Colonic mucosa (tissue), 4 donors: ENCODE data around the gene PCGF1. TPM values are rescaled to one million over a fixed set of nuclear protein-coding genes. Genes with fewer than 3 reads are reported as not detected.

Source experiments
- DNase-seq: peaks from one replicate; pipeline ENCODE4 v3.0.0-alpha.2; 2020
- H3K27ac ChIP-seq: fragments of 200-600 bp; one replicate; pipeline ENCODE4 v1.8.0; 2021
- H3K27me3 ChIP-seq: fragments of 200-600 bp; one replicate; pipeline ENCODE4 v1.8.0; 2021
- H3K36me3 ChIP-seq: fragments of 200-600 bp; one replicate; pipeline ENCODE4 v1.8.0; 2021
- H3K4me1 ChIP-seq: fragments of 200-600 bp; one replicate; pipeline ENCODE4 v1.8.0; 2021; ENCODE audit warnings: mild to moderate bottlenecking
- H3K4me3 ChIP-seq: fragments of 200-600 bp; one replicate; pipeline ENCODE4 v1.8.0; 2021
- H3K9ac ChIP-seq, 2 donors: one replicate each; pipeline ENCODE4 v1.7.0; 2013; ENCODE audit warnings: control low read depth in 2 of 2, low read depth in 2 of 2, low read length in 2 of 2
- H3K9me3 ChIP-seq: fragments of 200-600 bp; one replicate; pipeline ENCODE4 v1.8.0; 2021
- intact Hi-C: fragments of 100-400 bp; cut with DNase I; formaldehyde crosslinking; loops from one replicate; pipeline ENCODE4 v1.14.1; 2022
- total RNA-seq, 2 donors: library from RNA; stranded (reverse); fragmentation: NEBNext Ultra II Directional in 1 of 2; extraction: Animal tissue kit (Norgen Biotek cat#: 25700) in 1 of 2; gene quantifications; one replicate each; pipeline ENCODE4 v1.2.1, GENCODE V29; 2021
- TF ChIP-seq, protein P1 (sequence below): fragments of 200-600 bp; IDR thresholded peaks from one replicate; pipeline ENCODE4 v1.8.0; 2022; ENCODE audit warnings: antibody characterized with exemption, mild to moderate bottlenecking
- donor health status: healthy.
- donor health status: DM: no; HTN: no; CAD: no.
- donor health status: DM: no; HTN: no; CAD: no.

The PCGF1 gene
- total RNA-seq, 2 donors from 2014 or later: 16.1 to 19.9 TPM

DNA sequence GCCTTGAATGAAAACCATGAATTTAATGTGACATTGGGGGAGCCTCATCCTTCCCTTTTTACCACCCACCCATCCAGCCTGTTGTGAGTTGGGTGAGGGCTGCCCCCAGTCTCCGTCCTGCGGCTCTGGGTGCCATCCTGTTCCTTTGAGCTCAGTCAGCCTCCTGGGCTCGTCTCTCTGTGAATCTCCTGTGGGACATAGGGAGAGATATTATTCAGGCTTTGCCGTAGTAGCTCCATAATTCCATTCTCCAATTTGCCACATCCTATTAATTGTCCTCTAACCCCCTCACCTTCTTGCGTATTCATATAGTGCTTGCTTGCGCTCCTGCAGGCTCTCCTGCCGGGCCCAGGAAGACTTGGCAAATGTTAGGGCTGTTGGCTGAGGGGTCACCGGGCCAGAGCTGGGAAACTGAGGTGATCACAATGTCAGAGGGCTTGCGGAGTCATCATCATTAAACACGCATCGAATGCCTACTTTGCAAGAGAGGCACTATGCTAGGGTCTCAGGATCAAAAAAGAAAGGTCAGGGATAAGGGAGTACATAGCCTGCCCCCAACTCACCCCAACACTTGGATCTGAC lies 19.2 kb upstream of the PCGF1 start:
- Histone ChIP-seq H3K4me3 (no peak overlapping the region), H3K27me3 (no peaks in the 10 kb centered on the region), H3K9ac (no peak overlapping the region), H3K27ac (no peak overlapping the region), H3K36me3 (peaks cover 9% of the 10 kb centered on the region), H3K4me1 (no peaks in the 10 kb centered on the region), H3K9me3 (no peaks in the 10 kb centered on the region)
- intact Hi-C loops: no loop called here
- TF ChIP-seq, protein P1, sequence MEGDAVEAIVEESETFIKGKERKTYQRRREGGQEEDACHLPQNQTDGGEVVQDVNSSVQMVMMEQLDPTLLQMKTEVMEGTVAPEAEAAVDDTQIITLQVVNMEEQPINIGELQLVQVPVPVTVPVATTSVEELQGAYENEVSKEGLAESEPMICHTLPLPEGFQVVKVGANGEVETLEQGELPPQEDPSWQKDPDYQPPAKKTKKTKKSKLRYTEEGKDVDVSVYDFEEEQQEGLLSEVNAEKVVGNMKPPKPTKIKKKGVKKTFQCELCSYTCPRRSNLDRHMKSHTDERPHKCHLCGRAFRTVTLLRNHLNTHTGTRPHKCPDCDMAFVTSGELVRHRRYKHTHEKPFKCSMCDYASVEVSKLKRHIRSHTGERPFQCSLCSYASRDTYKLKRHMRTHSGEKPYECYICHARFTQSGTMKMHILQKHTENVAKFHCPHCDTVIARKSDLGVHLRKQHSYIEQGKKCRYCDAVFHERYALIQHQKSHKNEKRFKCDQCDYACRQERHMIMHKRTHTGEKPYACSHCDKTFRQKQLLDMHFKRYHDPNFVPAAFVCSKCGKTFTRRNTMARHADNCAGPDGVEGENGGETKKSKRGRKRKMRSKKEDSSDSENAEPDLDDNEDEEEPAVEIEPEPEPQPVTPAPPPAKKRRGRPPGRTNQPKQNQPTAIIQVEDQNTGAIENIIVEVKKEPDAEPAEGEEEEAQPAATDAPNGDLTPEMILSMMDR: no peak
- DNase-seq: no peak

DNA sequence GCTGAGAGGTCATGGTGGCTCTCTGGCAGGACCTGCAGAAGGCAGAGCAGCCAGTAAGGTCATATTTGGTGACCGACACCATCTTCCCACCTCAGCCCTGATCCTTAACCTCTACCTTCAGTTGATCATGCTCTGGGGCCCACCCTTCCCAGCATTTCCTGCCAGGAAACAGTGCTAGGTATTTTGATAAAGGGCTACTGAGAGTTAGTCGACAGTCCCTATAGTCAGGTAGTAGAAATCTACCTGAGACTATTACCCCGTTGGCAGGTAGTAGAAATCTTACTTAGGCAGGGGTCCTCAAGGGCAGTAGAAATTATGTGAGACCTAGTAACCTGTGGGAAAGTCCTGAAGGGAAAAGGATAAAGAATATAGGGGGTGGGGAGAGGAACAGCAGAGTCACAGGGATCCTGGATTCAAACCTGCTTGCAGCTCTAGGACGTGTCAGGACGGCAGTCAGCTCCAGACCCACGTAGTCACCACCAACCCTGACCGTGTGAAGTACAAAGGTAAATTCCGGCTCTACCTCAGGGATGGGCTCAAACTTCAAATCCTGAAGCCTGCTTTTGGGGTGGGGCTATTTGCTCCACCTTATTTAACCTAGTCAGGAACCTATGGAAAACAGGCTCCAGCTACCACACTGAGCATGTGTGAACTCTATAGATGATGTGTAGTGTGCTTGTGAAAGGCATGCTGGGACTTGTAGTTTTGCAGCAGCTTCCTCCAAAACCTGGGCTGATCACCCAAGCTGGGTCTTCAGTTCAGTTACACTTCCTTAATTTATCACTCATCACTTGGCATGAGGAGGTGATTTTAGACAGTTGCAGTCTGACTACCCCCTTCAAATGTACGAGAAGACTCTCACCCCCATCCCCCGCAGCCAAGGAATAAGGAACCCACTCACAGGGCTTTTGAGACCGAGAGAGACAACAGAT lies 18.5 kb upstream of the PCGF1 start, which contains the start of gene DQX1:
Gene DQX1, minus strand, starts transcription at position 515 of the 932 bp plus-strand sequence. Its CDS starts 502 bp downstream, at position 13.
- TF ChIP-seq, protein P1: no peak
- Histone ChIP-seq H3K27me3 (no peaks in the 10 kb centered on the region), H3K4me3 (peak within 1 kb of the TSS; percentile 16), H3K36me3 (peaks cover 9% of the 10 kb centered on the region), H3K27ac (no peak within 1 kb of the TSS), H3K9ac (peak within 1 kb of the TSS in 1 of 2 donors; percentile 80), H3K9me3 (no peaks in the 10 kb centered on the region), H3K4me1 (no peaks in the 10 kb centered on the region)
- intact Hi-C loops: no loop called here
- DNase-seq: peak; percentile 87

DNA sequence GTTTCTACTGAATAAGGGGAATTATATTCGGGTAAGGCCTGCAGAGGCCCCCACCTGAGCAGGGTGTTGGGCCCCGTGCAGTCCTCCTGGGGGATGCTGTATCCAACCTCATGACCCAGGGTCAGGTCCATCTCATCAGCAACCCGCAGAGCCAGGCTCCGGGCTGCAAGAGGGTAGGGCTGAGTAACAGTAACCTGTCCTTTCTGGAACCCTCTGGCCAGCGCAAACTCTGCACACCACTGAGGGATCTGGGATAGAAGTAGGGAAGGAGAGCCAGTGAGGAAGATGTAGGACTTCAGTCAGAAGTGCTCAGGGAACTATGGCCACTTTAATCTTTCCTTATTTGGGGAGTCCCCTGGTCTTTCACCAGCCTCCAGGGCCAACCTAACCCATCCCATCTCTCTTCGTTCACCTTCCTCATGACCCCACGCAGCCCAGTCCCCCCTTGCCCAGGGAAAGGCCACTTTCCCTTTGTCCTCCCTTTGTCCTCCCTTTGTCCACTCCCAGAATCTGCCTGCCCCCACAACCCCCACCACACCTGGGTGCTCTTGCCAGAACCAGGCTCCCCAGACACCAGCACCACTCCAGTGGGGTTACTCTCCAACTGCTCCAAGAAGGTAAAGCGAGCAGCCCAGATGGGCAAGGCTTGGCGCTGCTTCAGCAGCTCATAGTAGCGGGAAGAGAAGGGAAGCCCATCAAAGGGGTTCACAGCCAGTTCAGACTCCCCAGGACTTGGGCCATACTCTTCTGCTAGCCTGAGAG lies 17.6 kb upstream of the PCGF1 start:
- peaks cover 9% of the 10 kb centered on the region for H3K36me3 ChIP-seq
- no peak overlapping the region for H3K27ac ChIP-seq
- H3K9ac ChIP-seq: peak overlapping the region in 1 of 2 donors; percentile 80
- H3K4me3 ChIP-seq: peak overlapping the region; percentile 16
- DNase-seq: no peak
- H3K4me1 ChIP-seq: no peaks in the 10 kb centered on the region
- no peaks in the 10 kb centered on the region for H3K9me3 ChIP-seq
- H3K27me3 ChIP-seq: no peaks in the 10 kb centered on the region
- TF ChIP-seq, protein P1: no peak
- intact Hi-C loops: no loop called here

DNA sequence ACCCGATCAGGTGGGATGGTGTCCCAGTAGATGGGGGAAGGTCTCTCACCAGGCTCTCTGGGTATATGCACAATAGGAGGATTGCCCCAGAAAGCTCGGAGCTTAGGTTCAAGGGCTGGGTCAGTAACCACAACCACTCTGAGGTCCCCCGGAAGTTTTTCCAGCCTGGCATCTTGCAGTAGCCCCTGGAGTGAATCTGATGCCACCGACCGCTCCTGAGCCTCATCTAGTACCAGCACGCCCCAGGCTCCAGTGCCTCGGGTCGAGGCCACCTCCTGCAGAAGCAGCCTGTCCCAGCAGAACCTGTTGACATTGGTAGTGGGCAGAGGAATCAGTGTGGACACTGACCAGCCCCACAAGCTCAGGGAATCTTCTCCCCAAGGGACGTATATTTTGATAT lies 16.5 kb upstream of the PCGF1 start:
- intact Hi-C loops: no loop called here
- Histone ChIP-seq H3K27me3 (no peaks in the 10 kb centered on the region), H3K4me1 (no peaks in the 10 kb centered on the region), H3K9ac (no peak overlapping the region), H3K4me3 (no peak overlapping the region), H3K36me3 (peaks cover 9% of the 10 kb centered on the region), H3K27ac (no peak overlapping the region), H3K9me3 (no peaks in the 10 kb centered on the region)
- TF ChIP-seq, protein P1: no peak
- DNase-seq: no peak

DNA sequence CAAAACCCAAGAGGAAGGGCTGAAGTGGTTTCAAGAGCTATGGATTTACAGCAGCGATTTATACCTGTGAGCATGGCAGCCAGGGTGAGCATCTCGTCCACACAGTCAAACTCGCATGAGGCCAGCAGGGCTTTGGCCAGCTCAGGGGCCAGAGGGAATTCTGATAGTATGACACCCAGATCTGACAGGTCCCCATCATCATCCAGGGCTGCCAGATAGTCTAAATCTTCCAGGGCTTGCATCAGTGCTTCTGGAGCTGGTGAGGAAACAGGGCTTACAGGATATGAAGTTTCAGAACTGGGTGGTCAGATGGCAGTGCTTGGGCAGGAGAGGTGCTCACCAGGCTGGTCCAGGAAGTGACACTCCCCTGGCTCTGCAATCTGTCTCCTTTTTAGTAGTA lies 15.0 kb upstream of the PCGF1 start:
- TF ChIP-seq, protein P1: no peak
- no peak for DNase-seq
- Histone ChIP-seq H3K9me3 (no peaks in the 10 kb centered on the region), H3K27me3 (no peaks in the 10 kb centered on the region), H3K9ac (no peak overlapping the region), H3K4me3 (no peak overlapping the region), H3K4me1 (no peaks in the 10 kb centered on the region), H3K27ac (no peak overlapping the region), H3K36me3 (peaks cover 9% of the 10 kb centered on the region)
- intact Hi-C loops: no loop called here
